COLO668 (cell line): Measurements from ENCODE around the gene EDA.
"Not testable (repeated sequence)": the region's sequence is repeated elsewhere in the genome, so short reads cannot be mapped to it uniquely, and the experiment has no call there.

Experiments used
- DNase-seq: peaks from one replicate; lab custom pipeline; 2025; ENCODE audit not compliant: unreplicated experiment; lab: John Stamatoyannopoulos, UW

The EDA gene

GRCh38 chrX:69948276-69948797, 332.4 kb downstream of the EDA start:
- no peak for DNase-seq

- no peak for DNase-seq
Measured at GRCh38 chrX:69951753-69952152, 335.8 kb downstream of the EDA start.

- DNase-seq: no peak
Measured at GRCh38 chrX:69959712-69960111, 343.8 kb downstream of the EDA start.

- DNase-seq: no peak
Measured at GRCh38 chrX:69961365-69962072, 345.6 kb downstream of the EDA start.

- DNase-seq: no peak
Measured at GRCh38 chrX:69968950-69969349, 353.0 kb downstream of the EDA start.

GRCh38 chrX:69969460-69969859, 353.5 kb downstream of the EDA start:
- DNase-seq: no peak

GRCh38 chrX:69987691-69988090, 371.8 kb downstream of the EDA start:
- no peak for DNase-seq

GRCh38 chrX:69988955-69989394, 373.1 kb downstream of the EDA start:
- no peak for DNase-seq

- DNase-seq: no peak
Measured at GRCh38 chrX:69991685-69992084, 375.8 kb downstream of the EDA start.

GRCh38 chrX:69993494-69993893, 377.6 kb downstream of the EDA start:
- DNase-seq: no peak

GRCh38 chrX:69995362-69996112, 379.6 kb downstream of the EDA start:
- DNase-seq: no peak

GRCh38 chrX:69996113-69996468, 380.2 kb downstream of the EDA start:
- DNase-seq: no peak

GRCh38 chrX:69998299-69998698, 382.4 kb downstream of the EDA start:
- DNase-seq: not testable (repeated sequence)

- DNase-seq: no peak
Measured at GRCh38 chrX:70001269-70001668, 385.4 kb downstream of the EDA start.

- DNase-seq: no peak
Measured at GRCh38 chrX:70001708-70002341, 385.9 kb downstream of the EDA start.

GRCh38 chrX:70007946-70008345, 392.0 kb downstream of the EDA start:
- no peak for DNase-seq

GRCh38 chrX:70009049-70009448, 393.1 kb downstream of the EDA start:
- no peak for DNase-seq

GRCh38 chrX:70009970-70010369, 394.1 kb downstream of the EDA start:
- DNase-seq: no peak

GRCh38 chrX:70012756-70013155, 396.8 kb downstream of the EDA start:
- DNase-seq: no peak

- no peak for DNase-seq
Measured at GRCh38 chrX:70013466-70014381, 397.8 kb downstream of the EDA start.

GRCh38 chrX:70016513-70016912, 400.6 kb downstream of the EDA start:
- DNase-seq: no peak
